ENCODE measurements around the gene PDCD5. TPM values are rescaled to one million over a fixed set of nuclear protein-coding genes. Genes with fewer than 3 reads are reported as not detected.

Gene PDCD5
- total and polyA plus RNA-seq, 2 donors (not counting 1 experiment from before 2014, with no cell fraction given), result 107 to 115 TPM

DNA sequence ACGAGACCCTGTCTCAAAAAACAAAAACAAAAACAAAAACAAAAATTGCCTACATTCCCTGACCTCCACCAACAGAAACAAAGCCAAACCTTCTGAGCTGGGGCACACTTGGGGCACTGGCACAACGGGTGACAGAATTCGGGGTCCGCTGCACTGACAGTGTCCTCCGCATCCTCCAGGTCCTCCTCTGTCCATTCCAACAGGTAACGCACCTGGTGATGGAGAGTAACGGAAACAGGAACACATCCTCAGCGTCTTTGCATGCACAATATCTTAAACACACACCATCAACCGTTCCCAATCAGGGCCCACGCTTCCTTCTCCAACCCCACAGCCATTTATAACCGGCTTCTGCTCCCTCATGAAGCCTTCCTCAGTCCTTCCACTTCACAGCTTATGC, 34.6 kb downstream of the PDCD5 start:
- Histone ChIP-seq H3K27ac (ENCODE audit: insufficient read depth, low read length) (no peak overlapping the region), H3K4me1 (ENCODE audit: control insufficient read depth, extremely low read depth, insufficient read depth, low read length) (no peaks in the 10 kb centered on the region), H2AFZ (ENCODE audit: low read length) (no peak overlapping the region), H3K9me3 (ENCODE audit: control insufficient read depth, insufficient read depth, low read depth, low read length) (no peaks in the 10 kb centered on the region), H3K79me2 (ENCODE audit: control insufficient read depth, insufficient read depth, low read length) (no peaks in the 10 kb centered on the region), H3K27me3 (ENCODE audit: control insufficient read depth, insufficient read depth, low read length) (no peaks in the 10 kb centered on the region), H3K9ac (ENCODE audit: insufficient read depth, low read length) (no peak overlapping the region), H4K20me1 (ENCODE audit: control insufficient read depth, extremely low read depth, insufficient read depth, low read length) (no peaks in the 10 kb centered on the region), H3K36me3 (ENCODE audit: control insufficient read depth, insufficient read depth, low read length) (peaks cover 19% of the 10 kb centered on the region), H3K4me3 (replicated peaks in 1 of 4; ENCODE audit: control extremely low read depth in 1 of 4, insufficient read depth in 1 of 4, low read depth in 3 of 4, low read length in 4 of 4) (no peak overlapping the region), H3K4me2 (ENCODE audit: extremely low read depth, insufficient read depth, low read length) (no peak overlapping the region)
- DNase-seq (ENCODE audit: low read depth in 2 of 2), result no peak
- TF ChIP-seq EZH2 (IDR thresholded peaks at IDR 0.05; ENCODE audit: low read length, missing control alignments), result no peak
- TF ChIP-seq, protein P1, sequence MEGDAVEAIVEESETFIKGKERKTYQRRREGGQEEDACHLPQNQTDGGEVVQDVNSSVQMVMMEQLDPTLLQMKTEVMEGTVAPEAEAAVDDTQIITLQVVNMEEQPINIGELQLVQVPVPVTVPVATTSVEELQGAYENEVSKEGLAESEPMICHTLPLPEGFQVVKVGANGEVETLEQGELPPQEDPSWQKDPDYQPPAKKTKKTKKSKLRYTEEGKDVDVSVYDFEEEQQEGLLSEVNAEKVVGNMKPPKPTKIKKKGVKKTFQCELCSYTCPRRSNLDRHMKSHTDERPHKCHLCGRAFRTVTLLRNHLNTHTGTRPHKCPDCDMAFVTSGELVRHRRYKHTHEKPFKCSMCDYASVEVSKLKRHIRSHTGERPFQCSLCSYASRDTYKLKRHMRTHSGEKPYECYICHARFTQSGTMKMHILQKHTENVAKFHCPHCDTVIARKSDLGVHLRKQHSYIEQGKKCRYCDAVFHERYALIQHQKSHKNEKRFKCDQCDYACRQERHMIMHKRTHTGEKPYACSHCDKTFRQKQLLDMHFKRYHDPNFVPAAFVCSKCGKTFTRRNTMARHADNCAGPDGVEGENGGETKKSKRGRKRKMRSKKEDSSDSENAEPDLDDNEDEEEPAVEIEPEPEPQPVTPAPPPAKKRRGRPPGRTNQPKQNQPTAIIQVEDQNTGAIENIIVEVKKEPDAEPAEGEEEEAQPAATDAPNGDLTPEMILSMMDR (conservative IDR thresholded peaks at IDR 0.05 in 1 of 2, IDR thresholded peaks at IDR 0.05 in 1 of 2; ENCODE audit: low read depth in 1 of 2, low read length in 2 of 2), result no peak

DNA sequence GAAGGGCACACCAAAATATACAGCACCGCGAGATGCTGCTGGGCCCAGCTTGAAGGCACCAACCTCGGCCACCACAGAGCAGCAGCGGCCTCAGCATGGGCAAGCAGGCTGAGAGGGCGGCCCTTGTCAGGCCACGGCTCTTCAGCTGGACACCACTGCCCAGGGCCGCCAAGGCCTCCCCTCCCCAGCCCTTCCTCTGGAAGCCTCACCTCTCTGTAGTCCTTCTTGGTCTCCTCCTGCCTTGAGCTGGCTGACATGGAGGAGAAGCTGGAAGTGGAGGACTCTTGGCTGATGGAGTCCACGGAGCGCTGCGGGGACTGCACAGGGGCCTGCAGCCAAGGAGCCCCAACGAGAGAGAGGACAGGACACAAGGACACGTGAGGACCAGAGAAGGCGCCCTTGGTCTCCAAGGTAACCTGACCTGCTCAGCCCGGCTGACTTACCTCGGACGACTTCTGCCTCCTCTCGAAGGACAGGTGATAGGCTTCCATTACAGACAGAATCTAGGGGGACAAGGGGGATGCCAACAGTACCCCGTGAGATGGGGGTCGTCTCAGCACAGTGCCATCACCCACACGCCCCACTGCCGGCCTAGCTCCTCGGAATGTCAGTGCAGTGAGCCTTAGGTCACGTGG, 38.2 kb downstream of the PDCD5 start:
- Histone ChIP-seq H3K4me2 (ENCODE audit: extremely low read depth, insufficient read depth, low read length) (no peak overlapping the region), H3K36me3 (ENCODE audit: control insufficient read depth, insufficient read depth, low read length) (peaks cover 22% of the 10 kb centered on the region), H3K27ac (ENCODE audit: insufficient read depth, low read length) (no peak overlapping the region), H3K9ac (ENCODE audit: insufficient read depth, low read length) (no peak overlapping the region), H3K4me3 (replicated peaks in 1 of 4; ENCODE audit: control extremely low read depth in 1 of 4, insufficient read depth in 1 of 4, low read depth in 3 of 4, low read length in 4 of 4) (no peak overlapping the region), H2AFZ (ENCODE audit: low read length) (no peak overlapping the region), H3K4me1 (ENCODE audit: control insufficient read depth, extremely low read depth, insufficient read depth, low read length) (no peaks in the 10 kb centered on the region), H3K79me2 (ENCODE audit: control insufficient read depth, insufficient read depth, low read length) (no peaks in the 10 kb centered on the region), H3K27me3 (ENCODE audit: control insufficient read depth, insufficient read depth, low read length) (no peaks in the 10 kb centered on the region), H4K20me1 (ENCODE audit: control insufficient read depth, extremely low read depth, insufficient read depth, low read length) (no peaks in the 10 kb centered on the region), H3K9me3 (ENCODE audit: control insufficient read depth, insufficient read depth, low read depth, low read length) (no peaks in the 10 kb centered on the region)
- DNase-seq (ENCODE audit: low read depth in 2 of 2), result no peak
- no peak for TF ChIP-seq EZH2 (IDR thresholded peaks at IDR 0.05; ENCODE audit: low read length, missing control alignments)
- TF ChIP-seq, protein P1 (conservative IDR thresholded peaks at IDR 0.05 in 1 of 2, IDR thresholded peaks at IDR 0.05 in 1 of 2; ENCODE audit: low read depth in 1 of 2, low read length in 2 of 2), result no peak

DNA sequence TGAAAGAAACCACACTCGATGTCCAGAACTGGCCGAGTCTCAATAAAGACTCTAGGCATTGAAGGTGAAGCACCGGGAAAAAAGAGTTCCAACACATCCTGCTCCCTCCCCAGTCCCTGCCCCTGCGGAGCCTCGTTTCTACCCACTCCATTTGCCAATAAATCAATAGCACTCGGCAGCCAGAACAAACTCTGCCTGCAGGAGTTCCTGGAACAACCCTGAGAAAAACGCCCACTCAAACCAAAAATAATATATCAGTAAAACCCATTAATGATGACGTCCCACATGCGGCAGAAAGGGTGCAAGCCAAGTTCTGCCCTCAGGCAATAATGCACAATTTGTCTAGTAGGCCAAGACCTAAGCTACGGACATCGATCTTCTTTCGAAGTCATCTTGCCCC, 41.0 kb downstream of the PDCD5 start:
- Histone ChIP-seq H3K4me1 (ENCODE audit: control insufficient read depth, extremely low read depth, insufficient read depth, low read length) (no peaks in the 10 kb centered on the region), H3K27ac (ENCODE audit: insufficient read depth, low read length) (no peak overlapping the region), H3K79me2 (ENCODE audit: control insufficient read depth, insufficient read depth, low read length) (no peaks in the 10 kb centered on the region), H2AFZ (ENCODE audit: low read length) (no peak overlapping the region), H3K4me2 (ENCODE audit: extremely low read depth, insufficient read depth, low read length) (no peak overlapping the region), H3K27me3 (ENCODE audit: control insufficient read depth, insufficient read depth, low read length) (no peaks in the 10 kb centered on the region), H3K9me3 (ENCODE audit: control insufficient read depth, insufficient read depth, low read depth, low read length) (no peaks in the 10 kb centered on the region), H3K36me3 (ENCODE audit: control insufficient read depth, insufficient read depth, low read length) (peaks cover 20% of the 10 kb centered on the region), H4K20me1 (ENCODE audit: control insufficient read depth, extremely low read depth, insufficient read depth, low read length) (no peaks in the 10 kb centered on the region), H3K9ac (ENCODE audit: insufficient read depth, low read length) (no peak overlapping the region), H3K4me3 (replicated peaks in 1 of 4; ENCODE audit: control extremely low read depth in 1 of 4, insufficient read depth in 1 of 4, low read depth in 3 of 4, low read length in 4 of 4) (no peak overlapping the region)
- peak in 1 of 2 donors; percentile 2 for DNase-seq (ENCODE audit: low read depth in 2 of 2)
- no peak for TF ChIP-seq EZH2 (IDR thresholded peaks at IDR 0.05; ENCODE audit: low read length, missing control alignments)
- TF ChIP-seq, protein P1 (conservative IDR thresholded peaks at IDR 0.05 in 1 of 2, IDR thresholded peaks at IDR 0.05 in 1 of 2; ENCODE audit: low read depth in 1 of 2, low read length in 2 of 2), result no peak
